Activated CD8-positive, alpha-beta memory T cell treated with anti-CD3 and anti-CD28 coated beads for 48 hours (primary cell): ENCODE data around the gene RALGAPA2.

ENCODE experiments used
- DNase-seq, 3 experiments: peaks; one replicate each; pipeline ENCODE4 v3.0.0-alpha.2; 2020; ENCODE audit warnings: low read depth in 2 of 3, low spot score in 2 of 3

RALGAPA2 gene

DNA sequence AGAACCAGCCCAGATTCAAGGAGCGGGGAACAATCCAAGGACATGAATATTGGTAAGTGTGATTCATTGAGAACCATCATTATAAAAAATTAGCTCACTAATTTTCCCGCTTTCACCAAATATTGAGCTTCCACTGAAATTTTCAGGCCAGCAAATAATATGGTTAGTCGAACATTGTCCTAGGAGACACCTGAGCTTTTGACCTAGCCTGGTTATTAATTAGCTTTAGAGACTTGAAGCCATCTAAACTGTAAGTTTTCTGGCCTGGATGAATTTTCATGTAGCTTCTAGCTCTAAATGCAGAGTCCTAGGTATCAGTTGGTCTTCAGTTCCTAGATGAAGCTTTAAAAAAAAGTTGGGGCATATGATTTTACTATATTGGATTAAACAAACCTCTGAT is 17.1 kb upstream of the RALGAPA2 start:
- no peak for DNase-seq

DNA sequence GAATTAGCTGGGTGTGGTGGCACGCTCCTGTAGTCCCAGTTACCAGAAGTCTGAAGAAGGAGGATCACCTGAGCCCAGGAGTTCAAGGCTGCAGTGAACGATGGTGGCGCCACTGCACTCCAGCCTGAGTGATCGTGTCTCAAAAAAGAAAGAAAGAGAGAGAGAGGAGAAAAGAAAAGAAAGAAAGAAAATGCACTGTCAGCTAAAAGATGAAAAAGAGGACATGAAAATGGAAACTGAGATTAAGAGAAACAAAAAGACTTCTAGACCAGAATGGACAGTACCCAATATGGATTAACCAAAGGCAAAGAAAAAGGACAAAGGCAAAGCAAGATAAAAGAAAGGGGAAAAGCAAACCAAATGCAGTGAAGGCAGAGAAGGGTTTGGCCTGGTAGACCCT is 9.0 kb upstream of the RALGAPA2 start:
- no peak for DNase-seq

DNA sequence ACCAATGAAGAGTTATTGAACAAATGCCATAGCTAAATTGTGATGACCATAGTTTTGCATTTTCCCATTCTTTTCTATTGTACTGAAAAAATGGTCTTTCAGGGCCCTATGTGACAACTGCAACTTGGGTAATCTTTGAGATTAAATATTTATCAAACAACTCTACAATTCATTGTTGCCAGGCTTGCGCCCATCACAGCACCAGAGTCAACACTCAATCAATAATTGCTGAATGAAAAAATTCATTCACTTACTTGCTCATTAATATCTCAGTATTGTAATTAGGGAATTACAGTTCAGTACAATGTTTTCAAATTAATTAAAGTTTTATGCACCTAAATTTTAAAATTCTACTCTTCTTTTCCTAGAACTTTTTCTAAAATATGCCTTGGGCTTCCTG is 7.7 kb upstream of the RALGAPA2 start:
- DNase-seq: no peak

DNA sequence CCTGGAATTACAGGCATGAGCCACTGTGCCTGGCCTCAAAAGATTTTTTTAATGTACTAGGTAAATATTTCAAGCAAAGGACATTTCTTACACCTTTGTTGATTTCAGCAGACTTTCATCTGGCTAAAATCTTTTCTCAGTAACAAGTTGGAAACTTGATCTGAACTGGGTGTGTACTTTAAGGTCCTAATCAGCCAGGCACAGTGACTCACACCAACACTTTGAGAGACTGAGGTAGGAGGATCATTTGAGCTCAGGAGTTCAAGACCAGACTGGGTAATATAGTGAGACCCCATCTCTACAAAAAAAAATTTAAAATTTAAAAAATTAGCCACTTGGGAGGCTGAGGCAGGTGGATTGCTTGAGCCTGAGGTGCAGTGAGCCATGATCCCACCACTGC is 7.0 kb upstream of the RALGAPA2 start:
- DNase-seq: no peak

DNA sequence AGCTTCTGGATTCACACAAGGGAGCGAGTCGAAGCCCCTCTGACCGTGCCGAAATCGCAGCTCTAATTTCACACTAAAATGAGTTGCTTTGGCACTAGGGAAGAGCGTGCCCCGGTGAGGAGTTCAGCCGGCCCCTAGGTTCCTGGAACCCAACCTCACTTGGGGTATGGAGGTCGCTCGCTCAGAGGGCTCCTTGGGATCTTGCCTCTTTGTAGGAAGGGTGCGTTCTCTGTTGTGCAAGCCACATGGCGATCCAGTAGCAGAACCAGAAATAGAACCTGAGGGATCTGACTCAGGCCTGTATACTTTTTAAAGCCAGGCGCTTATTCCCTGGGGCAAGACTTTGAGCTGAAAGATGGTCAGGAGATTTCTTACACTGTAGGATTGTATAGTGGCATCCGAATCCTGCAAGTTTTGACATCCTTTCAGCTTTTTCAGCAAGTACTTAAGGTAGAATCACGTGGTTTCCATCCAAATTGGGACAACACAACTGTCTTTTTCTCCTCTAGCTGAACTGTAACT is 861 bp upstream of the RALGAPA2 start:
- no peak for DNase-seq

DNA sequence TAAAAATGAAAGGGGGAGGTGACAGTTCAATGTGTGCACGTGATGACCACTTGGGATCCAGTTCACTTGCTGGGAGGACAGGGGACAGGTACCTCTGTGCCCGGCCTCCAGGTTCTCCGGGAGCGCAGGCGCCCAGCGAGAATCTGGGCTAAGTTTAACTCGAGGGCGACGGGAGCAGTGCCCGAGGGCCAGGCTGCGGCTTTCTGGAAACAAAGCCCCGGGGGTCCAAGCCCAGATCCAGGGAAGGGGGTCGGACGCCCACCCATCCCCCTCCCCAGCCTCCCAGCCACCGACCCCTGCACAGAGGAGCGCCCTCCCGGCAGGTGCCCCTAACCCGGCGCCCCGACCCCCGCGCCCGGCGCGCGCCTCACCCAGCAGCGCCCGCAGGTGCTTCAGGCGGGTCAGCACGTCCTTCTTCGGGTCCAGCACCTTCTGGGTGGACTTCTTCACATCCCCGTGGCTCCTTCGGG is 405 bp downstream of the RALGAPA2 start:
- peak in 1 of 3 experiments; percentile 11 for DNase-seq

DNA sequence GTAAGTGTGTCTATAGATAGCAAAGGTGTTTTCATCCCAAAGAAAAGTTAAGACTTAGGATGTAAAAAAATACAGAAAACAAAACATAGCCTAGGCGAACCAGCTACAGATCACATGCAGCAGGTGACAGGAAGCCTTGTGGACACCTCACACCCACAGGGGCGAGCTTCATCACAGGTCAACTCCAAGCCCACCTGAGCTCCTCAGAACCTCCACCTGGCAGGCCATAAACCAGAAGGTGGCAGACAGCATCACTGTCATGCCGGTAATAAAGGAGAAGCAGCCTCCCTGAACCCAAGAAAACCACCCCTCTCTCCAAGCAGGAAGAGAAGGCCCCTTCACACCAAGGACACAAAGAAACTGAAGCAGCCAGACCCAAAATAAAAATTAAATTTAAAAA is 1.0 kb downstream of the RALGAPA2 start:
- no peak for DNase-seq

DNA sequence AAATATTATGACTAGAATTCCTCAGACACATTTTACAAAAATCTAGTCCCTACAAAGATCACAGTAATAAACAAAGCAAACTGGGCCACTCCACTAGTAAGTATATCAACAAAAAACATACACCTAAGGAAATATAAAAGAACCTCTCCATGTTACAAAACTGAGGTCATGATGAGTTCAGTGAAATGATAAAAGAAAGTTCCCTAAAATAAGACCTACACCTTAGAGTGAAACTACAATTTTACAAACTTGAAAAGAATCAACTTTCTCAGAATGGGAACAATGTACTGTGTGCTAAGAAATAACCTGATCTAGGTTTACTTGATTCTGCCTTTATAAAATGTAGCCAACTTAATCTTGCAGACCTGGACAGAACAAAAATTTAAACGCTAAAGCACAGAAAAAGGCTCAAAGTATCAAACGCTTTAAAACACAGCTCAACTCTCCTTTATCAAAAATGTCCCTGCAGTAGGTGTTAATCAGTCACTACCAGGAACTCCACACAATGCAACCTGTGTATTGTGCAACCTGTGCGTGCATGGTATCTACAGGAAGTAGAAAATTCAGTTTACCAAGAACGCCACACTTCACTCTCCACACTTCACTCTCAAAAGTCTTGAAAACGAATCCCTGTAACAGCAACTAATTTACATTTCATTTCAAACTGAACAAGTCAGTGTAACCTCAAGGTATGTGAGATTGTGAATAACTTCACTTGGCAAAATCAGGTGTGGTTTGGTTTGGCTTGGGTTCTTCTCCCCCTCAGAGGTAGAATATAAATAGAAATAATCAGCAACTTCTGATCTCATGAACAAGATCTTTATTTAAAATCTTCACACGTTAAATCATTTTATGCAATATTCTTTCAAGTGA is 1.8 kb downstream of the RALGAPA2 start:
- no peak for DNase-seq

DNA sequence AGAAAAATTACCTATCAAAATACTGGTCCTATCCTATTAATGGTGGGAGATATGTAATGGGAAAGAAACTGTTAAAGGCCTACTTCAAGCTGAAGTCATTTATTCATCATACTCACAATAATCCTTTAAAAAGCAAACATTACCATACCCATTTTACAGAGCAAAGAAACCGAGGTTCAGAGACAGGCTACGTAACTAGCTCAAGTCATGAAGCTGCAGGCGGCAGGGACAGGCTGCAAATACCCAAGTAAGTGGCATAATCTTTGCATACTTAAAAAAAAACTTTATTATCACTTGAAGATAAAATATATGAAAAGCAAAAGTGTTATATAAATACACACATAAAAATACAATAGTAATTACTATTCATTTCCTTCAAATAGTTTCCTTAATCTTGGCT is 2.6 kb downstream of the RALGAPA2 start:
- DNase-seq: no peak

DNA sequence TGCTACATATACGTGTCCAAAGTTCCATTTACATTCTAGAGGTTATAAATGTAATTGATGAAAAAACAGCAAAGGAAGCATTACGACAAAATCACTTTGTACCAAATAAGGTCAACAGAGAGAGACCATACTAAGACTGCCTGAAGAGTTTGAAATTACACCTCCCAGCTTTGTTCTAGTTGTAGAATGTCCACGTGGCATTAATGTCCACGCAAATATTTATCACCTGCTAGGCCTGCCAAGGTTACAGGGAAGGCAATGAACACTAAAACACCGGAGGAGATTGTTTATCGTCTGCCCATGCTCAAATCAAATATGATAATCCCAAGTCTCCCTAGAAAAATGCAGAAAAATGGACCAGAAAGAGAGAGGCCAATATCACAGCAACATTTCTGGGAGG is 6.2 kb downstream of the RALGAPA2 start:
- DNase-seq: no peak

DNA sequence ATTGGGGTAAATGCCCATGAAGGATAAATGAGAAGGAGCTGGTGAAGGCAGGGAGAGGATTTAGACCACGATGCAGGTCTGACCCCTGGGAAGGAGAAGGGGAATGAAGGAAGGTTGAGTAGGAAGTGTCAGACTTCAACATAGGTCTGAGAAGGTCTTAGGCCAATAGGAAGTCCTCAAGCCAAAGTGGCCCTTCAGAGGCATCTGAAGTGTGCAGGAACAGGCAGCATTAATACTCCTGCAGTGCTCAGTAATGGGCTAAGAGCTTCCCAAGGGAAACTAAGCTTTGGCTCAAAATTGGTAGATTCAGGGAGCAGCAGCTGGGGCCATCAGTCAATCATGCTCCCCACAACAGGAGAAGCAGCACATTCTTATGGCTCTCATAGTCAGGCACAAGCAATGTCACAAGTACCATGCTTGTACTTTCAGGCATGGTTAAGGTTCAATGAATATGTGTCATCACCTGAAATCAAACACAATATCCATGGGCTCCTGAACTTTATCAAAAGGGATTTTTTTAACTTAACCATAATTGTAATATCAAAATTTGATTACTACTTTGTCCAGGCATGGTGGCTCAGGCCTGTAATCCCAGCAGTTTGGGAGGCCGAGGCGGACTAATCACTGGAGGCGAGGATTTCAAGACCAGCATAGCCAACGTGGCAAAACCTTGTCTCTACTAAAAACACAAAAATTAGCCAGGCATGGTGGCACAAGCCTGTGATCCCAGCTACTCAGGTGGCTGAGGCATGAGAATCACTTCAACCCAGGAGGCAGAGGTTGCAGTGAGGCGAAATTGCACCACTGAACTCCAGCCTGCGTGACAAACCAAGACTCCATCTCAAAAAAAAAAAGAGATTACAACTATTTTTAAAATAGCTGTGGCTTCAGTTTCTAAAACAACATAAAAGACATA is 9.9 kb downstream of the RALGAPA2 start:
- no peak for DNase-seq

DNA sequence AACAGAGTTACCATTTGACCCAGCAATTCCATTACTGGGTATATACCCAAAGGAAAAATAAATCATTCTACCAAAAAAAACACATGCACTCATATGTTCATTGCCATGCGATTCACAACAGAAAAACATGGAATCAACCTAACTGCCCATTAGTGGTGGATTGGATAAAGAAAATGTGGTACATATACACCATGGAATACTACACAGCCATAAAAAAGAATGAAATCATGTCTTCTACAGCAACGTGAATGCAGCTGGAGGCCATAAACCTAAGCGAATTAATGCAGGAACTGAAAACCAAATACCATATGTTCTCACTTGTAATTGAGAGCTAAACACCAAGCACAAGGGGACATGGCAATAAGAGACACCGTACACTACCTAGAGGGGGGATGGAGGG is 12.5 kb downstream of the RALGAPA2 start:
- no peak for DNase-seq

DNA sequence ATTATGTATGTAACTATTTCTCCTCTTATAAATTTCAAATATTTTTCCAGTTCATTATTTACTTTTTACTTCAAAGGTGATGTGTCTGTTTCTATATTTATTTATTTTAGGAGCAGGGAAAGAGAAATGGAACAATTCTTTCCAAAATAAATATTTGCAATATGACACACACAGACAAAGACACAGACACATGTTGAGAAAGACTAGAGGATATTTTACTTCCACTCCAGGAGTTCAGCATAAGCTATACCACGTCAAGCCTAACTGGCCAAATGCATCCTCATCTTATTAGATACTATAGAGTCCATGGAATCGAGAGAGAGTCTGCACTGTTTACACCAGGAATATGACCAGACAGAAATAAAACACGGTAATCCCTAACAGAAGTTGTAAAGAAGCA is 13.3 kb downstream of the RALGAPA2 start:
- no peak for DNase-seq

DNA sequence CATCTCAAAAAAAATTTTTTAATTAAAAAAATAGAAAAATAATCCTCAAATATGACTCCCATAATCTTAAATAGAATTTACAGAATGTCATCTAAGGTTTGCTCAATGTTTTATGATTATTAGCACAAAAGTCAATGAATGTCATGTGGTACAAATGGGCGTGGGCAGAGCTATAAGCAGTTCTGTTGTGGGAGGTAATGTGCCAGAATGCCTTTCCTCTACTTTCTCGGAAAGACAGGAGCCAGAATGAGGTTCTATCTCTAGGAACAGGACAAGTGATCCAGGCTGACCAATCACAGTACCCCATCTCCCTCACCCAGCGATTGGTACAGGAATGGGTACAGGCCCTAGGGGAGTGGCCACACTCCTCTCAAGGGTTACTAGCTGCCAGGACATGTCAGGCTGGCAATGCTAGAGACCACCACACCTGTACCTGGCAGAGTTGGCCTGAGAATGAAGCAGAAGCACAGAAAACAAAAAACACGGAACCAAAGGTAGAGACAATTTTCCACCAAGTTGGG is 15.1 kb downstream of the RALGAPA2 start:
- DNase-seq: no peak

DNA sequence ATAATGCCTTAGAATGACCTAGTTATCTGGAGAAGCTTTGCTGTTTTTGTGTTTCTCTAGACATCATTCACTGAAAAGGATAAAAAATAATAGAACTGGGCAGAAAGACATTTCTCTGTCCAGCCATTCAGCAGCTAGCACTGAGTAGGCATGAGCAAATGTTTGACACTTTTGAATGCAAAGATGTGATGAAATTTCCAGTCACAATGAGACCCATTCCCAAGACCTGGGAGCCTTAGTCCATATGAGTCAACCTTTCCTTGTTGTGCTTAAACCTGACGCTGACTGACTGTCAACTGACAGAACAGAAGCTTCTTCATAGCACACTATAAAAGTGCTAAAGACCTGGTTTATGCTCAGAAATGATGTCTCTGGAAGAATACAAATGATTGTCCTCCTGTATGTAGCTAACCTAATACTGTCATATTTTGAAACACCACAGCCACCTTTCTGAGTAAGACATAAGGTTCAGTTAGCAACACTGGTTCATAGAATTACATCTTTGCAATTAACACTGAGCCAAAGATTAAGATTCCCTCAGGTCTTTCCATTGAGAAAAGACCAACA is 17.1 kb downstream of the RALGAPA2 start:
- no peak for DNase-seq

DNA sequence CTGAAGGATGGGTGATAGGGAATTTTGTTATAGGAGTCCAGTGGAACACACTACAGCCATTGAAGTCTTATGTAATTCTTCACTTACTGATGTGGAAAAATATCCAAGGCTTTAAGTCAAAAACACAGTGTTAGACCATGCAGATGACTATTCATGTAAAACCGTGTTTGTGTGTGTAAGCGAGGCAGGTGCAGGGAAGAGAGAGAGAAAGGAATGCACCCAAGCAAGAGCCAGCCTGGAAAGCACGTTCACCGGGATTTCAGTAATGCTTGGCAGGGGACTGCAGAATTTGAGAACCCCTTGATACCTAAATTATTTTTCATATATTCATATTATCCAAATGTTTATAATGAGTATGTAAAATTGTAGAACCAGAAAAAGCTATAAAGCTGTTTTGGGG is 17.9 kb downstream of the RALGAPA2 start:
- no peak for DNase-seq

DNA sequence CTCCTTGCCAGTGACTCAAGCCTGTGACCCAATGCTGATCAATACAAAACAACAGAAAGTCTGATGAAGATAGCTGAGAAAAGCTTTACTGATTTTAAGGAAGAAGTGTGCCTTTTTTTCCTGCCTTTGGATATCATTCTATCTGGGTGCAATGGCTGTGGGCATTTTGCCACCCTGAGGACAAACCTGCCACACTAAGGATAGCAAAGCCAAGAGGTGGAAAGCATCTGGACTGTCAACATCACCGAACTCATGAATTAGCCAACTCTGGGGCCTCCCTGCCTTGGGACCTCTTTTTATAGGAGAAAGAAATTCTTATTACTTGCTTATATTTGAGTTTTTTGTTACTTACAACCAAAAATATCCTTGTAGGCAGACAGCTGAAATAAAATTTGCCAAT is 19.9 kb downstream of the RALGAPA2 start:
- DNase-seq: no peak

DNA sequence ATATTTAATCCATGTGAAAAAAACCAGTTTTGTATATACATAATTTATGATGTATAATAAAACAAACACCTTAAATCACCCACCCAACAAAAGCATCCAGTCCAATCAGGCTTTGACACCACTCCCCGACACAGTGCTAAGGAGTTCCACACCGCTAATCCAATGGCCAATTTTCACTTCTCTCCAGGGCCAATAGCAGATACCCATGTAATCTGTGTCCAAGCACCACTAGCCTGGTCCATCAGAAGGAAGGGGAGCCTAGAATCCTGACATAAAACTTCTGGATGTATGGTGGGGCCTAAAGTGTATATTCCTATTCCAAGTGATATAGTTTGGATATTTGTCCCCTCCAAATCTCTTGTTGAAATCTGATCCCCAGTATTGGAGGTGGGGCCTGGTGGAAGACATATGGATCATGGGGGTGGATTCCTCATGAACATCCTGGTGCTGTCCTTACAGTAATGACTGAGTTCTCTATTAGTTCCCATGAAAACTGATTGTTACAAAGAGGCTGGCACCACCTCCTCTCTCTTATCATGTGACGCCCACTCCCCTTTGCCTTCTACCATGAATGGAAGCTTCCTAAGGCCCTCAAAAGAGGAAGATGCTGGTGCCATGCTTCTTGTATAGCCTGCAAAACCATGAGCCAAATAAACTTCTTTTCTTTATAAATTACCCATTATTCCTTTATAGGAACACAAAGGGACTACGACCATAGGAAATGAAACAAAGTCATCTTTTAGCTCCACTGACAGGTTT is 20.8 kb downstream of the RALGAPA2 start:
- no peak for DNase-seq

DNA sequence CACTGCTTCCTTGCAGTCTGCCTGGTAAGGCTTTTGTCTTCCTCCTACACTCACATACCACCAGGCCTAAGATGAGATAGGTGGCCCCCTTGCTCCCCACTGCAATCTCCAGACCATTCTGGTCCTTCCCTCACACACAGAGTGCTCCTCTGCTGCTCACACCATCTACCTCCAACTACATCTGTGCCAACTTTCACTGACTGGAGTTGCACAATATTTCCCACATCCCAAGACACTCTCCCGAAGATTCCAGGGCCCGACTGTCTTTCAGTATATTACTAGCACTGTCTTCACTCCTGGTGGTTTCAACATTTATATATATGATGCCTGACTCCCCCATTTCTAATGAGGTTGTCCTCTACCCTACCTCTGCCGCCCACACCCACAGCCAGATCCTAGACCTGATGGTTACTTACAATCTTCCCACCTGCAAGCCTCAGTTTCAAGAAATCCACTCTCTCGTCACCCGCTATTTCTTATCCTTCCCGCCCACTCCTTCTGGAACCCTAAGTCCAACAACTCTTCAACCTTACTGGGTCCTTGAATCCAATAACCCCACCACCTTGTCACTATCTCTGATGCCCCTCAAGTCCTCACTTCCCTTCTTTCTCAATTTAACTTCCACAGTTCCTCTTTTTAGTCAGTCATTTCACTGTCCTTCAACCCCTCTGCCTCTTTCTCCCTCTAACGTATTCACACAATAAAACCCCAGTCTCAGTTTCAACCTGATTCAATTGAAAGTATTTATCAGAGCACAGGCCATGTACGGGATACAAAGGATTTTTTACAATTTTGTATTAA is 21.6 kb downstream of the RALGAPA2 start:
- no peak for DNase-seq

DNA sequence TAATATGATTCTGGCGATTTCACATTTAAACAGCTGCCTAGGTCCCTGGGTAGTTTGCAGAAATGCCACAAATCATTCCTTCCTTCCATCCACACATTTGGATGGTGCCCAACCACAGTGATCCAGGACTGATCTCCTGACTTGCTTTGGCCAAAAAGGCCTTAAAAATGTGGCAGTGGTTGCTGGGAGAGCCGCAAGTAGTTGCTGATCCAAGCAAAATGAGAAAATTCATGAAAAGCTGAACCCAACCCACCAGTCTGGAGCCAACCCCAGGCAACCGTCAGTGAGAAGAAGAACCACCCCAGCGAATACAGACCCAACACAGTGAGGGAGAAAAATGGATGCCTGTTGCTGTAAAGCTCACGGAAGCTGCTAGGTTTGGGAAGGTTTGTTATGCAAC is 25.1 kb downstream of the RALGAPA2 start:
- no peak for DNase-seq
